ENCODE results near the gene ZFP36L1. TPM values are rescaled to one million over a fixed set of nuclear protein-coding genes. Genes with fewer than 3 reads are reported as not detected.

Gene ZFP36L1
- total and polyA plus RNA-seq, 2 of the 13 experiments (the other 11 are each of a cell fraction or from before 2014, with no cell fraction given): 7.4 to 10.2 TPM

- TF ChIP-seq HNF4G (IDR thresholded peaks at IDR 0.05; ENCODE audit: borderline replicate concordance, low read depth, low read length) (peak; percentile 3; the same call in 1 of the 2 replicates), HNF4G (CRISPR knock-in tag; IDR thresholded peaks at IDR 0.05; ENCODE audit: borderline replicate concordance, low read depth) (0 out of 2 replicates have a peak, but pooled peaks have one; percentile 62), TIGD3 (CRISPR knock-in tag; IDR thresholded peaks at IDR 0.05; ENCODE audit: borderline replicate concordance) (no peak), ZNF660 (CRISPR knock-in tag; IDR thresholded peaks at IDR 0.05; ENCODE audit: borderline replicate concordance, low read depth) (no peak), ZNF644 (CRISPR knock-in tag; IDR thresholded peaks at IDR 0.05; ENCODE audit: low read depth) (no peak), ARNT (IDR thresholded peaks at IDR 0.05) (no peak), BRF2 (CRISPR knock-in tag; IDR thresholded peaks at IDR 0.05) (0 out of 2 replicates have a peak, but pooled peaks have one; percentile 42), NCOA2 (CRISPR knock-in tag; IDR thresholded peaks at IDR 0.05) (peak; percentile 20; the same call in 1 of the 2 replicates), FLYWCH1 (CRISPR knock-in tag; IDR thresholded peaks at IDR 0.05) (no peak), ZNF850 (CRISPR knock-in tag; conservative IDR thresholded peaks at IDR 0.05) (no peak), ZNF282 (IDR thresholded peaks at IDR 0.05; ENCODE audit: partially characterized antibody) (no peak), KMT2A (CRISPR knock-in tag; IDR thresholded peaks at IDR 0.05) (peak; percentile 83), ZNF3 (CRISPR knock-in tag; IDR thresholded peaks at IDR 0.05) (no peak), NKX3-1 (CRISPR knock-in tag; IDR thresholded peaks at IDR 0.05) (no peak), ETS1 (CRISPR knock-in tag; IDR thresholded peaks at IDR 0.05) (no peak), ZNF580 (CRISPR knock-in tag; IDR thresholded peaks at IDR 0.05; ENCODE audit: borderline replicate concordance, low read depth) (peak; percentile 91; the same call in 1 of the 2 replicates), BCLAF1 (IDR thresholded peaks at IDR 0.05) (no peak), ADNP (CRISPR knock-in tag; IDR thresholded peaks at IDR 0.05) (no peak), ZNF766 (CRISPR knock-in tag; IDR thresholded peaks at IDR 0.05; ENCODE audit: borderline replicate concordance) (0 out of 2 replicates have a peak, but pooled peaks have one; percentile 44), TCF7 (IDR thresholded peaks at IDR 0.05; ENCODE audit: low read depth) (no peak), ARID2 (CRISPR knock-in tag; IDR thresholded peaks at IDR 0.05; ENCODE audit: borderline replicate concordance) (peak; percentile 40; the same call in 1 of the 2 replicates), ZNF788 (CRISPR knock-in tag; IDR thresholded peaks at IDR 0.05; ENCODE audit: borderline replicate concordance) (no peak)
Measured at GRCh38 chr14:68816183-68816942, 23.5 kb upstream of the ZFP36L1 start (continued).

All from HepG2 (cell line).